ENCODE data around the gene DPY19L1.

DPY19L1 gene

GRCh38 chr7:34946486-34946885, 90.8 kb downstream of the DPY19L1 start:
- TF ChIP-seq CREB1 (IDR thresholded peaks at IDR 0.05; ENCODE audit: low read depth): no peak
- no peak for TF ChIP-seq TEAD4 (IDR thresholded peaks at IDR 0.05)
- TF ChIP-seq YY1 (IDR thresholded peaks at IDR 0.05; ENCODE audit: low read depth): no peak
- TF ChIP-seq TAF1 (IDR thresholded peaks at IDR 0.05; ENCODE audit: low read depth): no peak

GRCh38 chr7:34939175-34939574, 98.1 kb downstream of the DPY19L1 start:
- TF ChIP-seq FOXM1 (IDR thresholded peaks at IDR 0.05; ENCODE audit: borderline replicate concordance, low read depth) (no peak), REST (IDR thresholded peaks at IDR 0.05; ENCODE audit: low read depth) (no peak), USF1 (IDR thresholded peaks at IDR 0.05) (no peak), CREB1 (IDR thresholded peaks at IDR 0.05; ENCODE audit: low read depth) (no peak), EGR1 (IDR thresholded peaks at IDR 0.05) (no peak), RAD21 (IDR thresholded peaks at IDR 0.05; ENCODE audit: low read depth) (no peak), TCF12 (IDR thresholded peaks at IDR 0.05; ENCODE audit: low read depth) (no peak), EP300 (IDR thresholded peaks at IDR 0.05; ENCODE audit: borderline replicate concordance) (no peak), ZBTB7A (IDR thresholded peaks at IDR 0.05; ENCODE audit: low read depth) (no peak), CEBPB (IDR thresholded peaks at IDR 0.05) (no peak), TAF1 (IDR thresholded peaks at IDR 0.05; ENCODE audit: low read depth) (no peak), NFIC (IDR thresholded peaks at IDR 0.05) (no peak), YY1 (IDR thresholded peaks at IDR 0.05; ENCODE audit: low read depth) (no peak), TEAD4 (IDR thresholded peaks at IDR 0.05) (no peak), MAX (IDR thresholded peaks at IDR 0.05) (no peak)

- TF ChIP-seq ZBTB7A (IDR thresholded peaks at IDR 0.05; ENCODE audit: low read depth) (no peak), CEBPB (IDR thresholded peaks at IDR 0.05) (no peak), MAX (IDR thresholded peaks at IDR 0.05) (no peak), REST (IDR thresholded peaks at IDR 0.05; ENCODE audit: low read depth) (no peak), EP300 (IDR thresholded peaks at IDR 0.05; ENCODE audit: borderline replicate concordance) (no peak), TAF1 (IDR thresholded peaks at IDR 0.05; ENCODE audit: low read depth) (no peak), CREB1 (IDR thresholded peaks at IDR 0.05; ENCODE audit: low read depth) (no peak), TEAD4 (IDR thresholded peaks at IDR 0.05) (no peak), YY1 (IDR thresholded peaks at IDR 0.05; ENCODE audit: low read depth) (no peak), TCF12 (IDR thresholded peaks at IDR 0.05; ENCODE audit: low read depth) (no peak), USF1 (IDR thresholded peaks at IDR 0.05) (no peak), RAD21 (IDR thresholded peaks at IDR 0.05; ENCODE audit: low read depth) (no peak), NFIC (IDR thresholded peaks at IDR 0.05) (no peak), EGR1 (IDR thresholded peaks at IDR 0.05) (no peak), FOXM1 (IDR thresholded peaks at IDR 0.05; ENCODE audit: borderline replicate concordance, low read depth) (no peak)
Measured at GRCh38 chr7:34931739-34932138, 105.5 kb downstream of the DPY19L1 start.

GRCh38 chr7:34928560-34928959, 108.7 kb downstream of the DPY19L1 start:
- TF ChIP-seq MAX (IDR thresholded peaks at IDR 0.05) (no peak), TEAD4 (IDR thresholded peaks at IDR 0.05) (no peak), RAD21 (IDR thresholded peaks at IDR 0.05; ENCODE audit: low read depth) (no peak), FOXM1 (IDR thresholded peaks at IDR 0.05; ENCODE audit: borderline replicate concordance, low read depth) (no peak), TCF12 (IDR thresholded peaks at IDR 0.05; ENCODE audit: low read depth) (no peak), REST (IDR thresholded peaks at IDR 0.05; ENCODE audit: low read depth) (no peak), EP300 (IDR thresholded peaks at IDR 0.05; ENCODE audit: borderline replicate concordance) (no peak), USF1 (IDR thresholded peaks at IDR 0.05) (no peak), CREB1 (IDR thresholded peaks at IDR 0.05; ENCODE audit: low read depth) (no peak), NFIC (IDR thresholded peaks at IDR 0.05) (no peak), TAF1 (IDR thresholded peaks at IDR 0.05; ENCODE audit: low read depth) (no peak), EGR1 (IDR thresholded peaks at IDR 0.05) (no peak), YY1 (IDR thresholded peaks at IDR 0.05; ENCODE audit: low read depth) (no peak), CEBPB (IDR thresholded peaks at IDR 0.05) (no peak)
